Astrocyte of the spinal cord (primary cell): ENCODE results near the gene DNAJB14.

Source experiments
- DNase-seq: peaks from one replicate; pipeline ENCODE4 v3.0.0; 2011; ENCODE audit warnings: low read depth, low spot score
- H3K4me3 ChIP-seq: 2 replicates; pipeline ENCODE4 v1.5.1; 2011; ENCODE audit warnings: low read depth, mild to moderate bottlenecking, low read length, moderate library complexity
- CTCF ChIP-seq: IDR thresholded peaks from 2 replicates; pipeline ENCODE4 v1.5.1; 2012; ENCODE audit warnings: low read depth, mild to moderate bottlenecking, low read length, inconsistent platforms
- in situ Hi-C: cut with HindIII; loops from 2 replicates; pipeline ENCODE4 v1.10.0; 2017; ENCODE audit warnings: low sequenced_read_pairs

Gene DNAJB14

GRCh38 chr4:99861120-99861905 is 85.1 kb downstream of the DNAJB14 start:
- in situ Hi-C loops, result no loop called here
- TF ChIP-seq CTCF, result no peak
- no peak overlapping the region for H3K4me3 ChIP-seq
- DNase-seq, result no peak

DNA sequence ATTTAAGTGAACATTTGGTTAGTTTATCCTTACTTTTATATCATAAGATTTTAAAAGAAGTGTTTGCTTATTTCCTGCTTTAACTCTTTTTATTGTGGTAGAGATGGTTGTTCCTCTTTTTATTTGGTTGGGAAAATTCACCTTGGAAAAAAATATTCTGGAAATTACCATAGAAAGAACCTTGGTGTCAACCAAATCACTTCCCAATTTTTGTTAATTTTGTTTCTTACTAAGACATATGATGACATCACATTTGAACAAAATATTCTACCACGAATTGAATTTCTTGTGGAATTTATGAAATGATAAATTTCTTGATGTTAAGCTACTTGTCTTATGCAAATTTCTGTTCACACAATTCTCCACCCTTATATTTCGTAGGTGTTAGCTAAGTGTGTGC is 85.9 kb downstream of the DNAJB14 start:
- H3K4me3 ChIP-seq, result no peak overlapping the region
- in situ Hi-C loops, result no loop called here
- TF ChIP-seq CTCF, result no peak
- no peak for DNase-seq

DNA sequence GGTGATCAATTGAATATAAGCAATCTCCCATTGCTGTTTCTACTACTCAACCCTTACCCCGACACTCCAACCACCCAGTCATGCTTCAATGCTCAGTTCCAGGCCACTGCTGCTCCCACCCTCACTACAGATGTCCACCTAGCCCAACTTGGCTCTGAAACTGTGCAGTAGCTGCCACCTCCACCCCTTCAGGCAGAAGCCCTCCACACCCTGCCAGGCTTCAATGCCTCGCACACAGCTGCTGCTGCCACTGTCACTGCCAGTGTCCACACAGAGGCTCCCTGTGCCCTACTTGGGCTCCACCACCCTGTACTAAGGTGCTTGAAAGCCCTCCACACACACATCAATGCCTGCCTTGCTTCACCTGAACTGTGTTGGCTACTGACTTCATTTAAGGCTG is 86.8 kb downstream of the DNAJB14 start:
- in situ Hi-C loops, result no loop called here
- no peak overlapping the region for H3K4me3 ChIP-seq
- no peak for DNase-seq
- no peak for TF ChIP-seq CTCF

DNA sequence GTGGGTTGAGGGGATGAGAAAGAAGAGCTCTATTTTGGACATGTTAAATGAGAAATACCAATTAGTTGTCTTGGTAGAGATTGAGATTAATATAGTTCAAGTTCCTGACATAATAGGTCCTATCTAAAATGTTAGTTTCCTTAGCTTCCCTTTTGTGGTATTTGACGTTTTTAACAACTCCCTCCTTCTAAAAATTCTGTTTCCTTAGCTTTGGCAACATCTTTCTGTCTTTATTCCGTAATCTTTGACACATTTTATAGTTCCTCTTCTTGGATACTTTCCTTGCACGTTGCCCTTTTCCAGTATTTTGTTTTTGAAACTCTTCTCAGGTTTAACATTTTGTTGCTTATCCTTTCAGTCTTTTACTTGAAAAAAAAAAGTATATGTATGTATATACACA is 89.1 kb downstream of the DNAJB14 start:
- no peak for TF ChIP-seq CTCF
- in situ Hi-C loops, result no loop called here
- DNase-seq, result no peak
- no peak overlapping the region for H3K4me3 ChIP-seq

- DNase-seq, result no peak
- H3K4me3 ChIP-seq, result no peak overlapping the region
- no peak for TF ChIP-seq CTCF
- in situ Hi-C loops, result no loop called here
These were observed 90.3 kb downstream of the DNAJB14 start for GRCh38 chr4:99856166-99856565.

DNA sequence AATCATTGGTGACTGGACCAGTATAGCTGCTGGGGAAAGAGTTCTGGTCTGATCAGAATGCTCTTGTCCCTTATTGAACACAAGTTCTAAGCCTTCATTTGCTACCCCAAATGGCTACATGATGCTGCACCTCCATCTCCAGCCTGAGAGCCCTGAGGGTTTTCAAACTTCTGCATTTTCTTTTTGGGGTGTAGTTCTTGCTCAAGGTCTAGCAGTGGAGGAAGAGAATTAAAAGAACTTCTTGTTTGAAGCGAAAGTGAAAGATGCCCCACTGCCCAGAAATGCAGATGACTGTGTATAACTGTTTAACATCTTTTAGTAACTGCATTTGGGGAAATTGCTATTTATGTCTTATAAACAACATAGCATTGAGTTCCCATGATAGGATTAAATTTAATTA is 90.7 kb downstream of the DNAJB14 start:
- TF ChIP-seq CTCF, result no peak
- in situ Hi-C loops, result no loop called here
- no peak for DNase-seq

More for the DNA sequence above, 90.7 kb downstream of the DNAJB14 start:
- no peak overlapping the region for H3K4me3 ChIP-seq
